Natural killer cell (primary cell): ENCODE data around the gene SPSB3. TPM values are rescaled to one million over a fixed set of nuclear protein-coding genes. Genes with fewer than 3 reads are reported as not detected.

Source experiments
- ATAC-seq, 3 donors: fragments of 150-1000 bp in 2 of 3; fragments of 200-7000 bp in 1 of 3; cut with Tn5 transposase; 1 replicate in 1 of 3; 2 replicates in 2 of 3; pipeline ENCODE4 v1.10.0; 2021; ENCODE audit warnings: mild to moderate bottlenecking in 2 of 3, moderate library complexity in 2 of 3
- DNase-seq, 2 donors: peaks; one replicate each; pipeline versions ENCODE4 v3.0.0 to v3.0.0-alpha.2; 2013 to 2021; ENCODE audit warnings: mixed read lengths in 1 of 2
- H3K27ac ChIP-seq: one replicate; pipeline ENCODE4 v1.5.1; 2013; ENCODE audit warnings: mild to moderate bottlenecking, low read length
- H3K27me3 ChIP-seq: one replicate; pipeline ENCODE4 v1.6.1; 2013; ENCODE audit warnings: low read length; ENCODE audit not compliant: control insufficient read depth, insufficient read depth
- H3K36me3 ChIP-seq: one replicate; pipeline ENCODE4 v1.6.1; 2013; ENCODE audit warnings: low read length; ENCODE audit not compliant: control insufficient read depth, insufficient read depth
- H3K4me1 ChIP-seq: one replicate; pipeline ENCODE4 v1.6.1; 2013; ENCODE audit warnings: low read length; ENCODE audit not compliant: control insufficient read depth, insufficient read depth
- H3K4me3 ChIP-seq: one replicate; pipeline ENCODE4 v1.5.1; 2013; ENCODE audit warnings: low read length
- H3K9me3 ChIP-seq: one replicate; pipeline ENCODE4 v1.6.1; 2013; ENCODE audit warnings: low read length; ENCODE audit not compliant: control insufficient read depth, insufficient read depth
- H3K27ac Mint-ChIP-seq, 2 donors: one replicate each; pipeline ENCODE4 v1.8.0; 2022; ENCODE audit warnings: mild to moderate bottlenecking in 2 of 2, mixed read lengths in 2 of 2, moderate library complexity in 1 of 2
- H3K27me3 Mint-ChIP-seq, 2 donors: one replicate each; pipeline ENCODE4 v1.8.0; 2022; ENCODE audit warnings: low read depth in 2 of 2, mixed read lengths in 2 of 2
- H3K36me3 Mint-ChIP-seq: one replicate; pipeline ENCODE4 v1.8.0; 2022; ENCODE audit warnings: mixed read lengths
- H3K4me1 Mint-ChIP-seq, 2 donors: one replicate each; pipeline ENCODE4 v1.8.0; 2022; ENCODE audit warnings: mixed read lengths in 2 of 2
- H3K4me3 Mint-ChIP-seq: one replicate; pipeline ENCODE4 v1.8.0; 2022; ENCODE audit warnings: mild to moderate bottlenecking, moderate library complexity, mixed read lengths
- H3K9me3 Mint-ChIP-seq, 2 donors: one replicate each; pipeline ENCODE4 v1.8.0; 2022; ENCODE audit warnings: mixed read lengths in 2 of 2
- WGBS: methylation state at CpG from one replicate; pipeline ENCODE4 v1.1.7; 2013; ENCODE audit warnings: missing lambda C conversion rate; ENCODE audit not compliant: insufficient coverage; 5-methylcytosine and 5-hydroxymethylcytosine counted together
- intact Hi-C: fragments of 100-400 bp; cut with micrococcal nuclease; formaldehyde crosslinking; loops from one replicate; pipeline ENCODE4 v1.14.2; 2022
- total RNA-seq, 4 donors: library from RNA; stranded (reverse); fragments of 120-200 nt in 1 of 4; gene quantifications; one replicate each; pipeline versions ENCODE4 v1.2.3 to v1.2.4, GENCODE V29; 2013 to 2022
- TF ChIP-seq, protein P1 (sequence below): fragments of 200-600 bp; IDR thresholded peaks from one replicate; pipeline ENCODE4 v1.8.0; 2022; ENCODE audit warnings: antibody characterized with exemption

The SPSB3 gene
- total RNA-seq, 3 donors from 2014 or later (not counting 1 experiment from before 2014, with no cell fraction given) = 100 to 122 (median 110) TPM

DNA sequence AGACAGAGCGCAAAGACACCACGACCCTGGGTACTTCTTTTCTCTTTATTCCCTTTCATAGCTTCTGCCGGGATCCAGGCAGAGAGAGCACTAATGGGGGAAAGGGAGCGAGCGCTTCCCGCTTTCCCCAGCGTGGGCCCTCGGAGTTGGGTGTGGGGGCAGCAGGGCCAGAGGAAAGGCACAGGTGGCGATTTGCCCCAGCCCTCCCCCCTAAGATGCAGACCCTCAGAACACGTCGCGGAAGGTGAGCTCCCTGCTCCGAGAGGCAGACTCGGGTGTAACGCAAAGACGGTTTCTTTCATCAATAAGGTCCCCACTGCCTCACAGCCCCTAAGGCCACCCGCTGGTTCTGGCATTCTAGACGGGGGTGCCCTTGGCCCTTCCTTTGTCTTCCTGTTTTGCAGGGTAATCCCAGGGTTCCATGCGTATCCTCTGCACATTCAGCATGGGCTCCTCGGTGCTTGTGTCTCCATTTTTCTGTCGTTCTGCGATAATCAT is 10.5 kb downstream of the SPSB3 start:
- Histone ChIP-seq H3K4me3 (peak overlapping the region; percentile 61), H3K4me1 (peaks cover 41% of the 10 kb centered on the region), H3K27ac (peak overlapping the region; percentile 29), H3K36me3 (peaks cover 24% of the 10 kb centered on the region), H3K27me3 (no peaks in the 10 kb centered on the region), H3K9me3 (no peaks in the 10 kb centered on the region)
- no peaks in the 10 kb centered on the region for H3K36me3 Mint-ChIP-seq
- no peaks in the 10 kb centered on the region for H3K9me3 Mint-ChIP-seq
- peaks cover 14 to 21% of the 10 kb centered on the region in 2 donors for H3K4me1 Mint-ChIP-seq
- TF ChIP-seq, protein P1, sequence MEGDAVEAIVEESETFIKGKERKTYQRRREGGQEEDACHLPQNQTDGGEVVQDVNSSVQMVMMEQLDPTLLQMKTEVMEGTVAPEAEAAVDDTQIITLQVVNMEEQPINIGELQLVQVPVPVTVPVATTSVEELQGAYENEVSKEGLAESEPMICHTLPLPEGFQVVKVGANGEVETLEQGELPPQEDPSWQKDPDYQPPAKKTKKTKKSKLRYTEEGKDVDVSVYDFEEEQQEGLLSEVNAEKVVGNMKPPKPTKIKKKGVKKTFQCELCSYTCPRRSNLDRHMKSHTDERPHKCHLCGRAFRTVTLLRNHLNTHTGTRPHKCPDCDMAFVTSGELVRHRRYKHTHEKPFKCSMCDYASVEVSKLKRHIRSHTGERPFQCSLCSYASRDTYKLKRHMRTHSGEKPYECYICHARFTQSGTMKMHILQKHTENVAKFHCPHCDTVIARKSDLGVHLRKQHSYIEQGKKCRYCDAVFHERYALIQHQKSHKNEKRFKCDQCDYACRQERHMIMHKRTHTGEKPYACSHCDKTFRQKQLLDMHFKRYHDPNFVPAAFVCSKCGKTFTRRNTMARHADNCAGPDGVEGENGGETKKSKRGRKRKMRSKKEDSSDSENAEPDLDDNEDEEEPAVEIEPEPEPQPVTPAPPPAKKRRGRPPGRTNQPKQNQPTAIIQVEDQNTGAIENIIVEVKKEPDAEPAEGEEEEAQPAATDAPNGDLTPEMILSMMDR = no peak
- intact Hi-C loops = loop anchor here (5.0 to 10.0 kb wide), 2 partner anchors 153 to 380 kb away; no protein-coding TSS in a partner anchor
- peak overlapping the region; percentile 97 for H3K4me3 Mint-ChIP-seq
- 26% methylated on average over 22 of the region's 22 CpGs for WGBS
- H3K27me3 Mint-ChIP-seq = no peaks in the 10 kb centered on the region
- ATAC-seq (no peak), DNase-seq (no peak)
- peak overlapping the region; percentile 87 to 88 for H3K27ac Mint-ChIP-seq

DNA sequence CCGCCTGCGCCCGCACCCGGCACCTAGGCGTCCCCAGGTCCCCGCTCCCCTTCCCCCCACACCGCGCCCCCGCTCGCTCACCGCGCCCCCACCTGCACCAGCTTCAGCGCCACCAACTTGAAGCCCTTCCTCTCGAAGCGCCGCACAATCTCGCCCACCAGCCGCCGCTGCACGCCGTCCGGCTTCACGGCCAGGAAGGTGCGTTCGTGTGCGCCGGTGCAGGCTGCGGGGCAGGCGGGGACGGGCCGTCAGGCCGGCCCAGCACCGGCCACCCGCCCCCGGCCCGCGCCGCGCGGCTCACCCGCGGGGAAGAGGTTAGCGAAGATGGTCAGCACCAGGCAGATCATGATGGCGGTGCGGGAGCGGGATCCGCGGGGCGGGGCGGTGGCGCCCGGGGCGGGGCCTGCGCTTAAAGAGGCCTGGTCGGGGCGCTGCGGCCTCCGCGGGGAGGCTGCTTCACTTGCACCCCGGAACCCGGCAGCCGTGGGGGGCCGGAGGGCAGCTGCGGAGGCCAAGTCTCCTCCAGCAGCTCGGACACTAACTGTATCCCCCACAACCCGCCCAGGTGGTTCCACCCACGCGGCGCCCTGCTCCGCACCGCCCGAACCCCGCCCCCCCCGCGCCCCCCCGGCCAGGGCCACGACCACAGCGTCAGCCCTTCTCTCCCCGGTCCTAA is 11.0 kb downstream of the SPSB3 start, which contains the start of gene NME3:
NME3 (minus strand) TSS at position 356 of the 676 bp plus-strand sequence; CDS start at position 347, 9 bp downstream.
- intact Hi-C loops = loop anchor here (5.0 to 10.0 kb wide), 2 partner anchors 153 to 381 kb away; no protein-coding TSS in a partner anchor
- under 1% methylated on average over 73 of the region's 79 CpGs for WGBS
- H3K27ac ChIP-seq = peak within 1 kb of the TSS; percentile 69
- TF ChIP-seq, protein P1 = no peak
- H3K27ac Mint-ChIP-seq = peak within 1 kb of the TSS; percentile 87 to 88
- no peaks in the 10 kb centered on the region for H3K27me3 Mint-ChIP-seq
- peaks cover 41% of the 10 kb centered on the region for H3K4me1 ChIP-seq
- no peaks in the 10 kb centered on the region for H3K27me3 ChIP-seq
- peak within 1 kb of the TSS; percentile 97 for H3K4me3 Mint-ChIP-seq
- H3K36me3 ChIP-seq = peaks cover 23% of the 10 kb centered on the region
- H3K4me1 Mint-ChIP-seq = peaks cover 14 to 21% of the 10 kb centered on the region in 2 donors
- peak within 1 kb of the TSS; percentile 61 for H3K4me3 ChIP-seq
- DNase-seq (peak; percentile 81 to 82), ATAC-seq (peak; percentile 64 to 74 (median 68))
- no peaks in the 10 kb centered on the region for H3K9me3 Mint-ChIP-seq
- no peaks in the 10 kb centered on the region for H3K36me3 Mint-ChIP-seq
- H3K9me3 ChIP-seq = no peaks in the 10 kb centered on the region

DNA sequence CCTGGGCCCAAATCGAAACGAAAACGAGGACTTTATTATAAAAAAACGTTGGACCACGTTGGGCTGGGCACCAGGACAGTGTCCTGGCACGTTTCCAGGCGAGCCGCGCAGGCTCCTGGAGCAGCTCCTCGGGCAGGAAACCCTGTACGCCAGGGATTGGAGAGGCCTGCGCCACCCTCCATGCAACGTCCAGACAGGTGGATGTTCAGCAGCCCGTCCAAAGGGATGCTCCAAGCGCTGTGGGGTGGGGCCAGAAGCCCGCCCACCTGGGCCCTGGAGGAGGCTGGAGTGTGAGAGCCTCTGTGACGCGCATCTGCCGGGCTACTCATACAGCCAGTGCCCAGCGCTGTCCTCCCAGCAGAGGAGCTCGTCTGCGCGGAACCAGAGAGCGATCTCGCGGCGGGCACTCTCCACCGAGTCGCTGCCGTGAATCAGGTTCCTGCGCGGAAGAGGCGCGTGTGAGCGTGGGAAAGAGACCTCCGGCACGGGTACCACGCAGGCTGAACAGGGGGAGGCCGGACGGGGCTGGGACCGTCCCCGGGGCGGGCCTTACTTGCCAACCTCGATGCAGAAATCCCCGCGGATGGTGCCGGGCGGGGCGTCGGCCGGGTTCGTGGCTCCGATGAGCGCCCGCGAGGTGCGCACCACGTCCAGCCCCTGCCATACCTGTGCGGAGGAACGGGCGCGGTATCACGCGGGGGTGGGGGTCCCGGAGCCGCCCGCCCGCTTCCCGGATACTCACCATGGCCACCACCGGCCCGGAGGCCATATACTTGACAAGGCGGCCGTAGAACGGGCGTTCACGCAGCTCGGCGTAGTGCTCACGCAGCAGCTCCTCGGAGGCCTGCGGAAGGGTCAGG is 11.8 kb downstream of the SPSB3 start:
- Mint-ChIP-seq H3K4me3 (peak overlapping the region; percentile 73), H3K27me3 (no peaks in the 10 kb centered on the region), H3K27ac (peak overlapping the region; percentile 67 to 70), H3K9me3 (no peaks in the 10 kb centered on the region), H3K4me1 (peaks cover 14 to 21% of the 10 kb centered on the region in 2 donors), H3K36me3 (no peaks in the 10 kb centered on the region)
- TF ChIP-seq, protein P1 = no peak
- peak overlapping the region; percentile 61 for H3K4me3 ChIP-seq
- H3K27ac ChIP-seq = peak overlapping the region; percentile 69
- H3K4me1 ChIP-seq = peaks cover 41% of the 10 kb centered on the region
- DNase-seq (peak; percentile 53 to 79), ATAC-seq (peak; percentile 36 to 56 (median 50))
- peaks cover 29% of the 10 kb centered on the region for H3K36me3 ChIP-seq
- H3K27me3 ChIP-seq = no peaks in the 10 kb centered on the region
- intact Hi-C loops = loop anchor here (5.0 to 10.0 kb wide), 2 partner anchors 154 to 382 kb away; no protein-coding TSS in a partner anchor
- 26% methylated on average over 81 of the region's 81 CpGs for WGBS
- H3K9me3 ChIP-seq = no peaks in the 10 kb centered on the region
